ENCODE measurements around the gene PDGFRB.

The PDGFRB gene

GRCh38 chr5:150143350-150144245 is 12.0 kb downstream of the PDGFRB start:
- DNase-seq: no peak

GRCh38 chr5:150142959-150143349 is 12.7 kb downstream of the PDGFRB start:
- no peak for DNase-seq

DNA sequence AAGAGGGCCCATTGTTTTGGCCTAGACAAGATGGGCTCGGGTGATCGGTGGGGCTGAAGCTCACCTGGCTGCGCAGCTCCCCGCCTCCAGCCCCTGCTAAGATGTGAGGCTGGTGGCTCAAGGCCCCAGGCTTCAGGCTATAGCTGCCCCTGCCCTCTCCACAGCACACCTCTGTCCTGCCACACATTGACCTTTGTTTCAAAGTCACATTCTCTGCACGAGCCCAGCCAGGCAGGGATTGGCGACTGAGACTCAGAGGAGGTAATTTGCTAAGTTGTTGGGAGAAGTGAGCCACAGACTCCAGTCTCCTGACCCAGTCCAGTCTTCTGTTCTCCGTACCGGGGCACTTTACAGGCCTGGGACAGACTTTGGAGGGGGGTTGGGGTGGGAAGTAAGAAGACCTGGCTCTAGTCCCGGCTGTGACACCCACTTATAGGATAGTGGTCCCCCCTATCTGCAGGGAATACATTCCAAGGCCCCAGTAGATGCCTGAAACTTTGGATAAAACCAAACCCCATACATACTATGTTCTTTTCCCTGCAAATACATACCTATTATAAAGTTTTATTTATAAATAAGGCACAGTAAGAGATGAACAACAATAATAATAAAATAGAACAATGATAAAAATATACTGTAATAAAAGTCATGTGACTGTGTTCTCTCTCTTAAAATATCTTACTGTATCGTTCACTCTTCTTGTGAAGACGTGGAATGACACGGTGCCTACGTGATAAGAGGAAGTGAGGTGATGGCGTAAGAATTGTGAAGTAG is 13.3 kb downstream of the PDGFRB start:
- no peak for DNase-seq

DNA sequence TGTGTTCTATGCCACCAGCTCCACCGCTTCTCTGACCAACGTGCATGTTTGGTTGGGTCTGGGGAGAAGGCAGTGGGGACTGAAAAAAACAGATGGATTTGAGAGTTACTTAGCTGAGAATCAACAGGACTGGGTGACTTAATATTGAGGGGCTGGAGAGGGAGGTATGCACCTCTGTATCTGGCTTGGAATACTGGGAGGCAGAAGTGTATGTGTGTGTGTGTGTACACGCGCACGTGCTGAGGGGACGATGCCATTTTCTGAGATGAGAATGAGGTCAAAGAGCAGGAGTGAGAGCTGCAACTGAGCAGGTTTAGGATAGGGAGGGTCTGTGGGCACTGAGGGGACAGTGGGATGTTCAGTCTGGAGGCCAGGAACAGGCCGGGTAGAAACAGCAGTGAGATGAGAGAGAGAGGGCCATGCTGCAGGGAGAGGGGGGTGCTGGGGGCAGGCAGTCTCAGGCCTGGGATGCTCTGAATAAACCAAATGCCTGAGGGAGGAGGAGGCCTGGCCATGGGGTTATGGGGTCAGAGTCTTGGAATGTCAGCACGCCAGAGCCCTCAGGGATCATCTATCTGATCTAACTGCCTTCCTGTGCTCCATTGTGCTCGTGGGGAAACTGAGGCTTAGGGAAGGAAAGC is 14.0 kb downstream of the PDGFRB start:
- DNase-seq: no peak

DNA sequence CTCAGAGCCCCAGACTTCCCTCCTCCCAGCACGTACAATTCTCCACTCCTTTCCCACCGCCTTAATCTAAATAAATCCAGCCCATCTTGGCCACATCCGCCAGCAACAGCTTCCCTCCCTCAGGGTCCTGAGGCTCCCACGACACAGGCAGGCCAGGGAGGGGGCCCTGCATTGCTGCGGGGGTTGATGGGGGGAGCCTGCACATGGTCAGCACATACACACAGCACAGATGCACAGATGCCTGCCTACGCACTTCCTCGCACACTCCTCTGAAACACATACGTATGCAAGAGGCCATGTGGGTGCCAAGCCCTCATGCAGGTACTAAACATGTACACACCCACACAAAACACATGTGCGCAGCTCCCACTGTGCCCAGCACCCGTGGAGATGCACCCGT is 14.8 kb downstream of the PDGFRB start:
- no peak for DNase-seq

DNA sequence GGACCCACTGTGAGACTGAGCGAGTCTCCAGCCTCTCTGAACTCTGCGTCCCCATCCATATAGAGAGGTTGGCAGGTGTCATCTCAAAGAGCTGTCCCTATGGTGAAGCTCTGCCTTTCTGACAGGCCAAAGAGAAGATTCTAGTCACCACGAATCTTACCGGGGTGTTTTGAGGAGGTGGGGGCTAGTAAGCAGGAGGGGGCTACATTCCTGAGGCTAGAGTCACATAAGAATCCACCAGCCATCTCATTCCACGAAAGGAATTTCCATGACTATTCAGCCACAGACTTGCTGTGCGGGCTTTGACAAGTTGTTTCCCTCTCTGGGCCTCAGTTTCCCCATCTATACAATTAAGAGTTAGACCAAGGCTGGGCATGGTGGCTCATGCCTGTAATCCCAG is 16.3 kb downstream of the PDGFRB start:
- no peak for DNase-seq

- no peak for DNase-seq
These were observed 16.9 kb downstream of the PDGFRB start for GRCh38 chr5:150138551-150139265.

GRCh38 chr5:150137997-150138396 is 17.6 kb downstream of the PDGFRB start:
- DNase-seq: no peak

DNA sequence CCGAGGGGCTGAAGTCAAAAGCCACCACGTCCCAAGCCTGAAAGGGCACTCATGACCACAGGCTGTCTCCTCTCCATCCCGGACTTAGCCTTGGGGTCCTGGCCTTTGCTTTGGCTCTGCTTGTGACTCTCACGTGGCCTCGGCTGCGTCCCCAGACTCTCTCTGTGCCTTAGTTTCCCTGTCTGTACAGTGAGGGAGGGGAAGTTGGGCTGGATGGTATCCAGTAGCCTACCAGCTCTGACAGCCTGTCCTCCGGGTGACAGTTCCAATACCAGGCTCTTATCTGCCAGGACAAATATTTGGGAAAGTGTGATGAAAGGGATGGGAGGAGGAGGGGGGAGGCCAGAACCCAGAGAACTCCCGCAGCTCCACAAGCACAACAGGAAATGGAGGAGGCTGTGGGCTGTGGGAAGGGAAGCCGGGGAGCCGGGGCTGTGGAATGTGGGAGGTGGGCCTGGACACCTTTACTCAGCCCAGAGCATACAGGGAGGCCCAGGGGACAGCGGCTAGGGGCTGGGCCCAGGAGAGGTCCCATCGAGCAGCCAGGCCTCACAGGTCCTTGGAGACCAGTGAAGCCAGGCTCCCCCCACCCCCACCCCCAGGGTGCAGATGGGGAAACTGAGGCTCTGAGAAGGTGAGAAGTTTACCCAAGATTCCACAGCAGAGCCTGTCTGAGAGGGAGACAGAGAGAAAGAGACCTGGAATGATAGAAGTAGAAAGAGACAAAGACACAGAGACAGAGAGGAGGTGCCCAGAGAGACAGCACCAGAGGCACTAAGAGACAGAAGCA is 18.3 kb downstream of the PDGFRB start:
- no peak for DNase-seq

DNA sequence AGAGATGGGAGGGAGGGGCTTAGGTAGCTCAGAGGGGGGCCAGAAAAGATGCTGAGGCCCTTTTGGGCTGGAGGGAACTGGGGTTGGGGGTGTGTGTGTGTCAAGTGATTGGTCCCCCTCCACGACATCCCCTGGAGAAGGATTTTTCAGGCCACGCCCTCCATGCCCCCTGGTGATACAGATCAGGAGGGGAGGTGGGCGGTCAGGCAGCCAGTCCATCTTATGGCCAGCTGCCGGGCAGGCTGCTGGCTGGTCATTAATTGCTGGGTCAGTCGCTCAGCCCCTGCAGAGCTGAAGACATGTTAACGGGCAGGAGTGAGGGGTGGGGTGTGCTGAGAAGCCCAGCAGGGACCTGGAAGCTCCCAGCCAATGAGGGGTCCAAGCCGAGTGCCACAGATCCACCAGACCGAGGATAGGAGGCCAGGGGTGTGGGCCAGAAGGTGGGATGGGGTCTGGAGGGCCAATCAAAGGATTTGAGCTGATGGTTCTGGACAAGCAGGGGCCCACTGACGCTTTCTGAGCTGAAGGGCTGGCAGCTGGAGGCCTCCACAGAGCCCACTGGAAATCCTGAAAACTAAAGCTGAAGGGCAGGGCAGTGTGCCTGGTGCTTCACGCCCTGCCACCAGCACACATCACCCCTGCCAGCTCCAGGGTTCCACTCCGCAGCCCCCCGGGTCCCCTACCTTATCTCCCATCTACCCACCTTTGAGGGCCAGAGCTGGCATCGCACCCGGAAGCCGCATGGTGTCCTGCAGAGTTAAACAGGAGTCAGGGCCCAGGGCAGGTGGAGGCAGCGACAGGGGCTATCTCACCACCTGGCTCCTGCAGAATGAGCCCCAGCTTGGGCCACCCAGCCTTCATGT is 19.1 kb downstream of the PDGFRB start:
- no peak for DNase-seq

GRCh38 chr5:150135557-150136304 is 19.9 kb downstream of the PDGFRB start:
- DNase-seq: no peak

GRCh38 chr5:150134198-150134588 is 21.5 kb downstream of the PDGFRB start:
- no peak for DNase-seq

GRCh38 chr5:150133581-150134197 is 22.0 kb downstream of the PDGFRB start:
- DNase-seq: no peak

DNA sequence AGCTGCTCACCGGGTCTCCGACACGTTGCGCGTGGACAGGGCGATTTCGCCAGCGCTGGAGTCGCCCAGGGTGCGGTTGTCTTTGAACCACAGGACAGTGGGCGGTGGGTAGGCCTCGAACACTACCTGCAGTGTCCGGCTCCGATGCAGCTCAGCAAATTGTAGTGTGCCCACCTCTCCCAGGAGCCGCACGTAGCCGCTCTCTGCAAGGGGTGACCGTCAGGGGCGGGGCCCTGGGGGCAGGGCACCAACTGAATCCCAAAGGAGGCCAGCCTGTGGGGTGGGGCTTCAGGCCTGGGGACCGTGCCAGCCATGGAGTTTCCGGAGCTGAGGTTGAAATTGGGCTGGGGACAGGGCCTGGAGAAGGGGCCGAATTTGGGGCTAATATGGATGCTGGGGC is 22.9 kb downstream of the PDGFRB start:
- DNase-seq: no peak

DNA sequence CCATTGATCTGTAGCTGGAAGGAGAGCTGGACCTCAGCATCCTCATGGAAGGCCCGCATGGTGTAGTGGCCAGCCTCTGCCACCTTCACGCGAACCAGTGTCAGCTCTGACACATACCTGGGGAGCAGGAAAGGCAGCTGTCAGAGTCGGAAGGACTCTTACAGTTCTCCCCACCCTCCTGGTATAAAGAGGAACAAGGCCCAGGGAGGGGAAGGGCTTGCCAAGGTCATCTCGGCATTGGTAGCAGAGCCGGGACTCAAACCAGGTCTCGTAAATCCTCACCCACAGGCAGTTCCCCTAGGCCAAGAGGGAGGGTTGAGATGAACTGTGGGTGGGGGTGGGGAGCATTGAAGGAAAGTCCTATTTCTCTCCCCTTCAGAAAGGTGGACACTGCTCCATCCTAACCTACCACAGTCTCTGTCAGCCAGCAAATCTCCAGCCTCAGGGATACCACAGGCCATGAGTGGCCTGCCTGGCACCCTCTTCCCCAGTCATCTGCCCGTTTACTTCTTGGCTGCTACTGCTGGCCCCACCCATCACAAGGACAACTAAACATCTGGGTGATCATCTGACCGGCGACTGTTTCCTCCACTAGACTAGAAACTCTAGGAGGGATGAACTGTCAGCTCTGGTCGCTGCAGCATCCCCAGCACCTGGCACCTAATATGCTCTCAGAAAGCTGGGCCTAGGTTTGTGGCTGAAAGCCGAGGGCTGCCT is 23.5 kb downstream of the PDGFRB start:
- no peak for DNase-seq

DNA sequence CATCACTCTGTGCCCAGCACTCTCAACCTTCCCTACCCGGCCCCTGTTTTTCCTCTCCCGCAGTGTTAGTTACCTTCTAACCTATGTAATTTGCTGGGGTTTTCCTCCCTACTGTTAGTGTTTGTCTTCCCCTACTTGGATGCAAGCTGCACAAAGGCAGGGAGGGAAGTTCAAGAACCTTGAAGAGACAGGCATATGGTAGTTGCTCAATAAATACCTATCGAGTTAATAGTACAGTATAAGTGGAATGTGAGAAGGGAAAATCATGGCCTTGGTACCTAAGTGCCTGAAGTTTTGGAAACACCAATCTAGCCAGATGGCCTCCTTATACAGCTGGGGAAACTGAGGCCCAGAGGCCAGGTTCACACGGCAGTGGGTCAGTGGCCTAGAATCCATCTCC is 24.2 kb downstream of the PDGFRB start:
- no peak for DNase-seq

DNA sequence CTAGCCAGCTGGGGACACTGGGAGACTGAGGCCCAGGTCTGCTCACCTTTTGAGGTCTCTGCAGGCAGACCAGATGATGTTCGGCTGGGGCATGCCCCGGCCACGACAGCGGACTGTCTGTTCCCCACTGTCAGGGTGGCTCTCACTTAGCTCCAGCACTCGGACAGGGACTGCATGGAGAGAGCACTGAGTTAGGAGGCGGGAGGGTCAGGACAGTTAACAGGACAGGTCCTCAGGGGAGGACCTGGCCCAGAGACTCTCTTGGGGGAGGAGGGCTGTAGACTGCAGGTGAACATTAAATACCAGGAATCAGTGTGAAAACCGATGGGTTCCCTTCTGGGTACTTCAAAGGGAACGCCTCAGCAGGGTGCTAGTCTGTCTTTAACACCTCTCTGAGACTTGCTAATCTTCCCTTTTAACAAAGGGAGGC is 25.1 kb downstream of the PDGFRB start:
- no peak for DNase-seq

DNA sequence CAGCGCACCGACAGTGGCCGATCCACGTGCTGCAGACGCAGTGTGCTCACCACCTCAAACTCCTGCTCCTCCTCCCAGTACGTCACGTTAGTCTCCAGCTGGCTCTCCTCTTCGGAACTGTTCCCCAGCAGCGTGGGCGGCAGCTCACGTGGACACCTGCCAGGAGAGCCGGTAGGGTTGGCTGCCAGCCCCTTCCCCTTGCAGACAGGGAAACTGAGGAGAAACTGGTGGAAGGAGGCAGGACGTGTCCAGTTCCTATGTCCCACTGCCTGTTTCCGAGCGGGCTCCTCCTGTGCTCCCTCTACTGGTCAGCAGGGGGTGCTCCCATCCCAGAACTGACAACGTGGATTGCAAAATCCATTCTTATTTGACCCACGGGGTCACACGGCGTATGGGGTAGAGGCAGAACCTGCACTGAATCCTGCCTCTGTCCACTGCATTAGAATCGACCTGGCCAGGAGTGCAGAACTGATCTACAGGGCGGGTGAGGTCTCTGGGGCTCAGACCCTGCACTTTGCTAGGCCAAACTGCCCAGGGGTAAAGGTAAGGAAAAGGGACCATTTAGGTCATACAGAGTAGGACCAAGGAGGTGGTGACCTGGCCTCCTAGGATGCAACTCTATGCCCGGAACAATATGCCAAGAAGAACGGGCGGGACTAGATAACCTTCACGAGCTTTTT is 25.7 kb downstream of the PDGFRB start:
- peak; percentile 30 for DNase-seq

- no peak for DNase-seq
These were observed 26.2 kb downstream of the PDGFRB start for GRCh38 chr5:150129454-150129812.
